ELR (cell line): ENCODE results near the gene PNISR.

Experiments
- DNase-seq: peaks from one replicate; pipeline ENCODE4 v3.0.0-alpha.2; 2015; ENCODE audit warnings: low read depth

PNISR gene

DNA sequence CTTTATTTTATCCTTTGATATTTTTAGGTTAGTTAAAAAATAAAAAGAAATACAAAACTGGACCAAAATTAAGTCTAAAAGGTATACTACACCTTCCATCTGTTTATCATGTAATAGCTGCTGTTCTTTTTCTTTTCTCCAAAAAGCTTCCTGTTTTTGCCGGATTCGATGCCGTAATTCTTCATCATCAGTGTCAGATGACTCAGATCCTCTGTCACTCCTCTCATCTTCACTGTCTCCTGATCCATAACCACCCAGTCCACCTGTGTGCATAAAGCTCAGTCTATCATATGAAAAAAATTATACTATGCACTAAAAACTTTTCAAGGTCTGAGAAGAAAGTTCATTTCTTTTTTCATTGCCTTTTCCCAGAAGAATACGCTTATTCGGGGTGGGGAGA, 22.7 kb downstream of the PNISR start:
- DNase-seq: no peak

DNA sequence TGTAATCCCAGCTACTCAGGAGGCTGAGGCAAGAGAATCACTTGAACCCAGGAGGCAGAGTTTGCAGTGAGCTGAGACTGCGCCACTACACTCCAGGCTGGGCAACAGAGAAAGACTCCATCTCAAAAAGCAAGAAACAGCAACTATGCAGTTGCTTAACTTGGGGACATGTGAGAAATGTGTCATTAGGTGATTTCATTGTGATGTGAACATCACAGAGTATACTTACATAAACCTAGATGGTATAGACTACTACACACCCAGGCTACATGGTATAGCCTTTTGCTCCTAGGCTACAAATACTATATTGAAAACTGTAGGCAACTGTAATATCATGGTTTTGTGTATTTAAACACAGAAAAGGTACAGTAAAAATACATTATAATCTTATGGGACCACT, 27.8 kb downstream of the PNISR start:
- DNase-seq: no peak

DNA sequence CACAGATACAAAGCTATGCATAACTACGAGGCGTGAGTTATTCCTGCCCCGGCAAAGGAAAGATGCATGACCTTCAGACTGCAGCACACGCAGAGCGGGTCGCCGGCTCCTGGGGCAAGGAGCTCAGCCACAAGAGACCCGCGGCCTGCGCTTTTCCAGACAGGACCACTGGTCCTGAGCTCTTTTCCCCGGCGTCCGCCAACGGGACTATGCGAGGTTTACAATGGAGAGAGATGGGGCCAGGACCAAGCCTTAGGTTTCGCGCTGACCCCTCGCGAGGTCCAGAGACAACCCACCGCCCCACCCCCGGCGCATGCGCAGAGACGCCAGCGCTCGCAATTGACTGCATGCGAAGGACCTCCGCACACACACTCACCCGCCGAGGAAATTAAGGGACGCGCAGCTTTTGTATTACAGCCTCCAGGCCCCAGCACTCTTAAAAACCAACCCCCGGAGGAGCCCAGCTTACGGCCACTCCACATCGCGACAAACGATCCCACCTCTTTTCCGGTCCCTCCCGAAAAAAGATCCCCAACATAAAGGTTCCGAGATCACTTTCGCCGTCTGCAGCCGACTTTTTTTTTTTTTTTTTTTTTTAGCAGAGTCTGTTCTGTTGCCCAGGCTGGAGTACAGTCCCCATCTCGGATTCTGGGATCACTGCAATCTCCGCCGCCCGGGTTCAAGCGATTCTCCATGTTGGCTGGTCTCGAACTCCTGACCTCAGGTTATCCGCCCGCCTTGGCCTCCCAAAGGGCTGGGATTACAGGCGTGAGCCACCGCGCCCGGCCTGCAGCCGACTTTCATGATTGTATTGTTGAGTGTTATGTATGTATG, 31.2 kb downstream of the PNISR start, which contains the start of gene COQ3:
TSS of gene COQ3 (minus strand) at position 498 of the 834 bp plus-strand sequence. CDS start at position 482, 16 bp downstream.
- DNase-seq: peak; percentile 84

DNA sequence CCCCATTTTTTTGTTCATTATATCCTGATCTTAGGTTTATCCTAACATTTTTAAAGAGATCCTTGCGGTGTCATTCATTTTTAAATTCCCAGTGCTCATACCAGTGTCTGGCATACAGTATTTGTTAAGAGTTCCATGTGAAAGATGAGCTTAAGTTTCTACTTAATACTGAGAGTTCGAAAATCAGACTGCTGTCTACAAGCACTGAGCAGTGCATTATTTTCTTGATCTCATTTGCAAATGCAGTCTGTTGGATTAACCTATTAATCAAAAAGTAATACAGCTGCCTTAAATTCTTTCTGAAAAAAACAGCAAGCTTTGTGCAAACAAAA, 31.8 kb downstream of the PNISR start:
- DNase-seq: no peak

DNA sequence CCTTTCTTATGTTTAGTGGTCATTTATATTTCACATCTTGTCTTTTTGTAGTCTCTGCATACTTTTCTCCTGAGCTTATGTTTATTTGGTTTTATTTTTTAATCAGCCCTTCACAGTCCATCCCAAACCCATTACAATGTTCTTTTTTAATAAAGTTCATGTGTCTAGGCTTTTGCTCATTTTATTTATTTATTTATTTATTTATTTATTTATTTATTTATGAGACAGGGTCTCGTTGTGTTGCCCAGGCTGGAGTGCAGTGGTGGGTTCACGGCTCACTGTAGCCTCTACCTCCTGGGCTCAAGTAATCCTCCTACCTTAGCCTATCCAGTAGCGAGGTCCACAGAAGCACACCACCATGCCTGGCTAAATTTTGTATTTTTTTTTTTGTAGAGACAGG, 34.2 kb downstream of the PNISR start:
- DNase-seq: no peak

DNA sequence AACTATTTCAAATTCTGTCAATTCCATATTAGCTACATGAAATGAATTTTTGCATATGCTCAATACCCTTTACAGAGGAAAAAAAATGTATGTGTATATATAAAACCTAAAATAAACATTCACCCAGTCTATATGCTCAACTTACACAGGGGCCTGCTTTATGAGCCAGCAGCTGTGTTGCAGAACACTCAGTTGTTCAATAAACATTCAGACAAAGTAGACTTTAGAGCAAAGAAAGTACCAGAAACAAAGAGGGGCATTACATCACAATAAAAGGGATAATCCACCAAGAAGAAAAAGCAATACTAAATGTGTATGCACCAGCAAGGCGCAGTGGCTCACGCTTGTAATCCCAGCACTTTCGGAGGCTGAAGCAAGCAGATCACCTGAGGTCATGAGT, 40.6 kb downstream of the PNISR start:
- no peak for DNase-seq

DNA sequence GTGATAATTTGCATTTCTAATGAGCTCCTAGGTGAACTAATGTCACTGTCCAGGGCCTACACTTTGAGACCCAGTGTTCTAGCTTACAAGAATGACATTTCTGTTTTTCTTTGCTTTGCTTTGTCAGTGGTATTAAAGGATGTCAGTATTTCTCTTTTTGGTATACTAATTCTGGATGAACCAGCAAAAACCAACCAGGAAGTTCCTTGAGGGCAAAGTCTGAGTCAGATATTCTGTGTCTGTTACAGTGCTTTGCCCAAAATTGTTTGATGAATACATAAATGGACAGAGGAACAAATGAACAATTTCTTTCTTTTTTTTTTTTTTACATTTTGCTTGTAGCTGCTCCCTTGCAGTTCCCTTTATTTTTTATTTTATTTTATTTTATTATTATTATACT, 46.5 kb downstream of the PNISR start:
- no peak for DNase-seq

DNA sequence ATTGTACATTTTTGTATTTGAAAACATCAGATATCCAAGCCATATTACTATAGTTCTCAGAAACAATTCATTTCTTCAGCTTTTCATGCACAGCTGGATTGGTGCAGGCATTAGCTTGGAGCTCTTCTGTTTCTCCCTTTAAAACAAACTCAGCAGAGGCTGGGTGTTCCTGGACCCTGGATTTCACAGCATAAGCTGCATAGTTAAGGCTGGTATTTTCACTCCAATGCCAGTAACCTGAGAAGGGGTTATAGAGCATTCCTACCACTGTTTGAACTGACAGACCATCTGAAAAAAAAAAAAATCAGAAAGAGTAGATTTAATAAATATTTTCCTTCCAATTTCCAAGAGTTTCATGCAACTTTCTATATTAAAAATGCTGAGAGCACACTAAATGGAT, 55.6 kb downstream of the PNISR start:
- DNase-seq: no peak

DNA sequence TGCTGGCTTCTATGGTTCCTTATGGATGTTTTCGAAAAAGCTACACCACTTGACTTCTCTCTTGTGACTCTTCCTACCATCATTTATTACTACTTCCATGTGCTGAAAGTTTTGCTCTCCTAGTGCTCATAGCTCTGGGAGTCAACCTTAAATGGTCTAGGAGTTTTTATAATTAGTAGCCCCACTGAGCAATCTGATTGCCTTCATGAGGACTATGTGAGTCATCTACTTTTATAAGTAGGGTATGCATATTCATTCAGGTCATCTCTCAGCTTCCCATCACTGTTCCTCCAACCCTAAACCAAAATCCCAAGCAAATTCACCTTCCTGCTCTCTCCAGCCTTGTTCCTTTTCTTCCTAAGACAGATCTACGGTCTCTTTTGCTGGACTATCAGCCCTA, 58.3 kb downstream of the PNISR start:
- peak; percentile 22 for DNase-seq

DNA sequence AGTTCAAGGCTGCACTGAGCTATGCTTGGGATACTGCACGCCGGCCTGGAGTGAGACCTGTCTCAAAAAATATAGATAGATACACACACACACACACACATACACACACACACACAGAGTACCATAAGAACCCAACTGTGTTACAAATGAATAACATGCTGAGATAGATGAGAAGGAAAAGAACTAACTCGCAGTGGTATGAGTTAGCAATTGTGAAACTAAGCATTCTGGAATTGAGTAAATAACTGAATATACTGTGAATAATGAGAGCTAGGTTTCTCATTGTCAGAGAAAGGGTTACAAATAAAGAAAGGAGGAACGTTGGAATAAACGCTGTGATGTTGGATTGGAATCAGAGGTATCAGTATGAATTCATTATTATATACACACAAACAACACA, 61.1 kb downstream of the PNISR start:
- DNase-seq: no peak

DNA sequence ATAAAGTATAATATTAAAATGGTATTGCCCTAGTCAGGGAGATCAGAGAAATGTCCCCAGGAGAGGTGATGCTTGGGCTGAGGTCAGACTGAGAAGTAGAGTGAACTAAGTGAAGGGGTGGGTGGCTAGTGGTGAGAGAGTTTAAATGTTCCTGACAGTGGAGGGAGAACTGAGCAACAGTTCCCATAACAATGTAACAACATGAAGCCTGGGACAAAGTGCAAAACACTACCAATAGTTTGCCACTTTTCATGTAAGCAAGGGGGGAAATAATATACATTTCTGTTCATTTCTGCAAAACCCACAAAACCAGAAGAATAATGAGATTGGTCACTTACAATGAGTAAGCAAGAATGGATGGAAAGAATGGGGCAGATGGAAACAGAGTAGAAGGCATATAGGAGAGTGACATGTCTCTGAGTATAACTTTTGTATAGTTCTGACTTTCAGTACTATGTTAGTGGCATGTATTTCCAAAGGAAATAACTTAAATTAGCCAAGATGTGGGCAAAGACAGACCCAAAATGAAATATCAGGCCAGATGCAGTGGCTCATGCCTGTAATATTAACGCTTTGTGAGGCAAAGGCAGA, 62.3 kb downstream of the PNISR start:
- no peak for DNase-seq

DNA sequence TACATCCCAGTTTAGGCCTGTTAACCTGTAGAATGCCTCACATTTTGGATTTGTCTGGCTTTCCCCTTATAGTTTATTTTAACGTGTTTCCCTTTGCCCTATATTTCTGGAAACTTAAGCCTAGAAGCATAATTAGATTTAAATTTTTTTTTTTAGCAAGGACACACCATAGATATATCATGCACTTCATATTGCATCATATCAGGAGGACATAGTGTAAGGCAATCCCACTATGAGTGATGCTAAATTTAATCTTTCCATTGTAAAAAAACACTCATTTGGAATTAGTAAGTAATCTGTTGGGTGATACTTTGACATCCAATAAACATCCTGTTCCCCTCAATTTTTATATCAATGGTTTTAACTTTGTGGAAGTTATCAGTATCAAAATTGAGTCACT, 65.3 kb downstream of the PNISR start:
- DNase-seq: no peak

DNA sequence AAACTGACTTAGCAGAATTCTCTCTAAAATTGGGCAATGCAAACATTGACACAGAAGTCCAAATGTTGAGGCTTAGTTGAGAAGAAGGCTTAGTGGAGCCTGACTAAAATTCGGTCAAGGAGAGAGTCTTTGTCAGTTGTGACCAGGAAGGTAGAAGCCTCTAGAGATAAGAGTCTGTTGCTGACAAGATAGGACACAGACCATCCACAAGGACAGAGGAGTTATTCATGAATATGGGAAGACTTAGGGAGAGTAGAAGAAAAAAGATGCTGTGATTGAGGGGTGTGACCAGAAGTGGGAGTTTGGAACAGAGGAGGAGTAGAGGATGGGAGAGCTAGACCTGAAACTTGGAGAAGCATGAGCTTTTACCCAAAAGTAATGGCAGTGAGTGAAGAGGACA, 68.5 kb downstream of the PNISR start:
- no peak for DNase-seq

DNA sequence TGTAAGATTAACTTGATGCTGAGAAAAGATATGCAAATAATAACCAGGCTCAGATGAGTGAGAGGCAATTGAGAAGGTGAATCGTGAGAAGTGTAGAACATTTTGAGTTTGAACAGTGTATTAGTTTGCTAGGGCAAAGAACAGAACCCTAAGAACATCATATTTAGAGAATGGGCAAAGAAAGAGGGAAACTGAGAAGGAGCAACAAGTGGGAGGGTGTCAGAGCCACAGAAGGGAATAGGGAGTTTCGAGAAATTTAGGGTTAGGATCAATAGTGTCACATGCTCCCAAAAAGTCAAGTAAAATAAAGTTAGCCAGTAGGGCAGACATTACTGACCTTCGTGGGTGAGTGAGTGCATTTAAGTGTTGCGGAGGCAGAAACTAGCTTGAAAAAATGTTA, 70.1 kb downstream of the PNISR start:
- no peak for DNase-seq

DNA sequence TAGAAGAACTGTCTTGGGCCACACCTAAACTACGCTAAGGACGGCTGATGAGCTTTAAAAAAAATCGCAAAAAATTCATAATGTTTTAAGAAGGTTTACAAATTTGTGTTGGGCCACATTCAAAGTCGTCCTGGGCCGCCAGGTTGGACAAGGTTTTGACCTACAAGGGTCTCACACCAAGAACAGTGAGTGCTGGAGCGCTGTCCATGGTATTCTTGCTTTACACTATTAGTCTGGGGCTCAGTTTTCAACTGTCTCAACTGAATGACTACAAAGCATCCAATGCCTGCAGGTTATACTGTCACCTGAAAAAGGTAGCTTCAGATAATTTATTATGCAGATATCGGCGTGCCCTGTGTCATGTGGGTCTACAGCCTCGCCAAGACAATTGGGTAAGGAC, 72.0 kb downstream of the PNISR start:
- DNase-seq: no peak

DNA sequence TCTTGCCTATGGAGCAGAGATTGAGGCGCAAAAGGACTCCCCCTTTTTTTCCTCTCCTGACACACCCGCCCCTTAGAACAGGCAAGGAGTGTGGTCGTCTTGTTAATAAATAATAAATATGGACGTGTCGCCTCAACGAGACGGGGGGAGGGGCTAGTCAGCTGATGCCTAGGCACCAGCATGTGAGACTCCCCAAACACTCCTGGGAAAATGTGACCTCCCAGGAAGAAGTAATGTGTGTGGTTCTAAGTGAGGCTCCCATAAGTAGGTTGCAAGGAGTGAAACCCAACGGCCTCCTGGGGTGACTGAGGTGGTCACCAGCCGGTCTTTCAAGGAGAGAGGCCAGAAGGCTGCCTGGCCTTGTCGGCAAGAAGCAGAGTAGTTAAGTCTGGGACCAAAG, 74.5 kb downstream of the PNISR start:
- DNase-seq: no peak

DNA sequence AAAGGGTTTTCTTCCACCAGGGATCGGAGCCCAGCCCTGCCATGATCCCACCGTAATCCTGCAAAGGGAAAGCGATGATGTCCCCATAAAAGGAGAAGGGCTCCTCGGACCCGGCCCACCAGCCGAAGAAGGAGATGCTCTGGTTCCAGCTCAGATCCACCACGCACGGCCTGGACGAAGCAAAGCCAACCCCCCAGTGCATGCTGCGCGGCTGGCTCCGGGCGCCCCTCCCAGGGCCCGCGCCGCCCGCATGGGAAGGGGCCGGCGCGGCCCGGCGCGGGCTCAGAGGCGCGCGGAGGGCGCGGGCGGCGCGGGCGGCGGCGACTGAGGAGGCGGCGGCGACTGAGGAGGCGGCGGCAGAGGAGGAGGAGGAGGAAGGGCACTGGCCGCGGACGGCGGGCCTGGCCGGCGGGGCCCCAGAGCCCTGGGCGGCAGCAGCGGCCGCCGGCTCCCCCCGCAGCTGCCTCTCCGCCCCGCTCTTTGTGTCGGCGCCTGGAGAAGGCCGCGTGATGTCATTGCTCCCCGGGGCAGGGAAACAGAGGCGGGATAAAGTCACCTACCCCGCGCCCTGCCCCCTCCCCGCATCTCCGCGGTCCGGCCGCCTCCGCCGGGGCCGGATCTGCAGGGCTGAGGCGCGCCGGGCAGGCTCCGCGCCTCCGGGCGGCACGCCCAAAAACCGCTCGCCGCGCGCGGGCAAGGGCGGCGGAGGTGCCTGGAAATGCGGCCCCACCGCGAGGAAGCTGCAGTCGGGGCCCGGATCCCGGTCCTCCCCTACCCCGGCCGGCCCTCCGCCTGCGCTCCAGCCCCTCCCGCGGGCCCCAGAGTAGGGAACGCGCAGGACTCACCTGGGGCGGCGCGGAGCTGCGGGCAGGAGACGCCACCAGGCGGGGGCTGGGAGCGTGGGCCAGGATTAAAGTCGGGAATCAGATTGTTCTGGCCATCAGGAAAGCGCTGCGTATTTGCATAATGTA, 75.7 kb downstream of the PNISR start, which contains the start of gene FAXC:
TSS of gene FAXC (minus strand) at position 504 of the 971 bp plus-strand sequence. CDS start at position 202, 302 bp downstream.
- DNase-seq: peak; percentile 54

DNA sequence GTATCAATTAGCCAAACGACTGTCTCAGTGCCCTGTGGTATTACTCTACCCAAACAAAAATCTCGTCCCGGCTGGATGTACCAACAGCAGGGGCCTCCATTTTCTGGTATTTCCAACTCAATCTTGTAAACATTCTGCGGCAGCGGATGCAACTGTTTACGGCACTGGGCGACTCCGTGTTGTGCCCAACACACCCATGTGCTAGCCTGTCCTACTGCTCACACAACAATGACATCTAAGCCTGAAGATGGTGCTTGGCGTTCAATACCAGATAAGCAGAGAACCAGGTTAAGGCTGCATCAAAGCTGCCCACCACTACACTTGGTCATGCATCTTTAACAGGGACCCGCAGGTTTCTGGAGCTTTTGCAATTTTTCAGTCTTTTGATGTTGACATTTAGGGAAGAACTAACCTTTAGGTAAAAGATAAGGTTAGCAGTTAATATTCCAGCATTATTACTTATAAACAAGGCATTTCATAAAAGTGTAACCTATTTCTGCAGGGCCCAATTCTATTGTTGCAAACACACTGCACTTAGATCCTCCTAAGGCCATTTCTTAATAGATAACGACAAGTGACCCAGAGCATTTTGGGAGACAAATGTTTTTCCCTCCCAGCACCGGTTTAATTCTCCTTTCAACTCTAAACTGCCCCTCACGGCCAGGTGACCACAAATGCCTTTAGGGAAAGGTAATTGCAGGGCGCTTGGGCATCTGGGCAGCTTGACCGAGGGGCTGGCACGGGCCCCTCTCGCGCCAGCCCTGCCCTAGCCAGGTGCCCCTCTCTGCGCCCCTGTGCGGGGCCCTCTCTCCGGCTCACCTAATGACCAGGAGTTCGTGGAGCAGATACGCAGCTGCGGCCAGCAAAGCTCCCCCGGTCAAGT, 76.6 kb downstream of the PNISR start:
- no peak for DNase-seq
